A549 treated with Mapracorat at 1 μM for 4 hours (cell line): ENCODE data around the gene SEL1L2. TPM values are rescaled to one million over a fixed set of nuclear protein-coding genes. Genes with fewer than 3 reads are reported as not detected.

Experiments used
- total RNA-seq: library from RNA; stranded (reverse); fragments of 200-300 nt; extraction: Qiagen RNA extraction; gene quantifications from 5 replicates; pipeline ENCODE4 v1.2.3, GENCODE V29; 2022

SEL1L2 gene, protein sequence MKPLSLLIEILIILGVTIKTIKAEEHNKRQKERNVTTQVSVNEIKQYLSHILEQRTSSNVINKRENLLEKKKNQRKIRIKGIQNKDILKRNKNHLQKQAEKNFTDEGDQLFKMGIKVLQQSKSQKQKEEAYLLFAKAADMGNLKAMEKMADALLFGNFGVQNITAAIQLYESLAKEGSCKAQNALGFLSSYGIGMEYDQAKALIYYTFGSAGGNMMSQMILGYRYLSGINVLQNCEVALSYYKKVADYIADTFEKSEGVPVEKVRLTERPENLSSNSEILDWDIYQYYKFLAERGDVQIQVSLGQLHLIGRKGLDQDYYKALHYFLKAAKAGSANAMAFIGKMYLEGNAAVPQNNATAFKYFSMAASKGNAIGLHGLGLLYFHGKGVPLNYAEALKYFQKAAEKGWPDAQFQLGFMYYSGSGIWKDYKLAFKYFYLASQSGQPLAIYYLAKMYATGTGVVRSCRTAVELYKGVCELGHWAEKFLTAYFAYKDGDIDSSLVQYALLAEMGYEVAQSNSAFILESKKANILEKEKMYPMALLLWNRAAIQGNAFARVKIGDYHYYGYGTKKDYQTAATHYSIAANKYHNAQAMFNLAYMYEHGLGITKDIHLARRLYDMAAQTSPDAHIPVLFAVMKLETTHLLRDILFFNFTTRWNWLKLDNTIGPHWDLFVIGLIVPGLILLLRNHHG
- not detected in 5 replicates for total RNA-seq

DNA sequence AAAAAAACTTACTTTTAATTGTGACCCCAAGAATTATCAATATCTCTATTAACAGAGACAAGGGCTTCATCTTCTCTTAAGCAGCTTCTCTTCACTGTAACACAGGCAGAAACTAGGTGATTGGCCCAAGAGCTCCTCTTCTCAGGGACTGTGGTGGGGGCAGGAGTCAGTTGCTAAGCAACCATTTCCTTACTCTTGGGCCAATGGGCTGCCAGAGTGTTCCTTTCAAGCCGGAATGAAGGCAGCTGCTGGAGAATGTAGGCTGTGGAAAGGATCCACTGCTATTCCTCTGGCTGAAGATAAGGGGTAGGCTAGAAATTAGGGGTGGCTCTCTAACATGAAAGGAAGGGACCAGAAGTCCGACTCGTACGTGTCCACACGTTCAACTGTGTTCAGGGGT is at the start of gene SEL1L2:
Gene SEL1L2, minus strand, starts transcription at position 150 of the 400 bp plus-strand sequence. Its CDS starts 80 bp downstream, at position 70.

DNA sequence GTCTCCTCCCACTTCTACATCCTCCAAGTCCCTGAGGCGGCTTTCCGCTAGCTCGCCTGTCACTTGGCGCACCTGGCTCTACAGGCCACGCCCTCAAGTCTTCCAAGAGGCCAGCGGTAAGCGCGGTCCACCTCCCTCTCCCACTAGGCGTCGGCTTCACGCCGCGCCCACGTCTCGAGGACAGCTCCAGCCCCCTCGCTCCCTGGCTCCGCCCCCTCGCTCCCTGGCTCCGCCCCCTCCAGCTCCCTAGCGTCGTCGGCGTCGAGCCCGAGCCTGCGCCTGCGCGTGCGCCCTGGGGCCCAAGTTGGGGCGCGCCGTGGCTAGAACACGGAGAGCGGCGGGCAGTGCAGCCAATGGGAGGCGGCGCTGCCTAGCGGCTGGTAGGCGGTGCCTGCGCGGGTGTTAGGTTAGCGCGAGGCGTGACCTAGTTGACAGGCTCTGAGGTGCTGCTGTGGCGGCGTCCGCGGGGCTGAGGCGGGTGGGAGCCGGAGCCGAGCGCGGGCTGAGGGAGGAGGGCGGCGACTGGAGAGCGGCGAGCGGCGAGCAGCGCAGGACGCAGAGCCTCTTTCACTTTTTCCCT is 4.8 kb upstream of the SEL1L2 start, which contains the start of gene MACROD2:
Gene MACROD2, plus strand, starts transcription at position 431 of the 580 bp plus-strand sequence.

Other genes with a start within 250 kb of the SEL1L2 start
- gene ESF1, start 205.7 kb downstream of the SEL1L2 start, total RNA-seq = 19.9 to 25.6 TPM (median 22.0 TPM) in 5 replicates
- gene NDUFAF5, start 205.6 kb downstream of the SEL1L2 start, total RNA-seq = 32.5 to 36.2 TPM (median 33.8 TPM) in 5 replicates
- gene MACROD2, start 4.9 kb upstream of the SEL1L2 start, total RNA-seq = 0.29 to 0.75 TPM (median 0.58 TPM) in 5 replicates